Aorta (tissue), 5 donors: ENCODE results near the gene ANTXR1. TPM values are rescaled to one million over a fixed set of nuclear protein-coding genes. Genes with fewer than 3 reads are reported as not detected.

Source experiments
- ATAC-seq: fragments of 200-7000 bp; cut with Tn5 transposase; one replicate; pipeline ENCODE4 v1.9.1; 2022; ENCODE audit warnings: moderate library complexity; ENCODE audit not compliant: low FRiP score
- DNase-seq, 2 donors: peaks; one replicate each; pipeline ENCODE4 v3.0.0-alpha.2; 2020
- H3K27ac ChIP-seq, 2 donors: one replicate each; pipeline ENCODE4 v1.5.1; 2013; ENCODE audit warnings: low read length in 2 of 2, mild to moderate bottlenecking in 2 of 2, moderate library complexity in 2 of 2, control low read depth in 1 of 2, inconsistent platforms in 1 of 2, low read depth in 1 of 2
- H3K27me3 ChIP-seq, 2 donors: one replicate each; pipeline ENCODE4 v1.6.1; 2013; ENCODE audit warnings: control low read depth in 1 of 2, low read length in 1 of 2, mild to moderate bottlenecking in 1 of 2, moderate library complexity in 1 of 2; ENCODE audit not compliant: insufficient read depth in 2 of 2, control insufficient read depth in 1 of 2
- H3K36me3 ChIP-seq, 2 donors: one replicate each; pipeline ENCODE4 v1.6.1; 2013; ENCODE audit warnings: control low read depth in 1 of 2, low read length in 1 of 2, mild to moderate bottlenecking in 1 of 2; ENCODE audit not compliant: insufficient read depth in 2 of 2, control insufficient read depth in 1 of 2
- H3K4me1 ChIP-seq, 2 donors: one replicate each; pipeline ENCODE4 v1.6.1; 2013; ENCODE audit warnings: low read length in 2 of 2, control low read depth in 1 of 2, mild to moderate bottlenecking in 1 of 2, moderate library complexity in 1 of 2; ENCODE audit not compliant: insufficient read depth in 2 of 2, control insufficient read depth in 1 of 2
- H3K4me3 ChIP-seq, 2 donors: one replicate each; pipeline ENCODE4 v1.5.1; 2013; ENCODE audit warnings: low read length in 2 of 2, control low read depth in 1 of 2, mild to moderate bottlenecking in 1 of 2
- H3K9me3 ChIP-seq: one replicate; pipeline ENCODE4 v1.6.1; 2013; ENCODE audit warnings: mild to moderate bottlenecking, low read length; ENCODE audit not compliant: control insufficient read depth
- WGBS, 2 donors: extraction: QIAGEN DNeasy Blood & Tissue Kit; methylation state at CpG; one replicate each; pipeline ENCODE4 v1.1.7; 2013; 5-methylcytosine and 5-hydroxymethylcytosine counted together
- intact Hi-C, 2 donors: fragments of 100-400 bp; cut with DNase I; formaldehyde crosslinking; loops; one replicate each; pipeline versions ENCODE4 v1.14.2 to v1.15.0; 2022
- polyA plus RNA-seq, 2 donors: library from polyadenylated mRNA; stranded (reverse); fragments of 200-250 nt; gene quantifications; one replicate each; pipeline ENCODE4 v1.2.3, GENCODE V29; 2013
- total RNA-seq, 2 donors: library from RNA; stranded (reverse); fragmentation: NEBNext Ultra II Directional; extraction: Animal tissue kit (Norgen Biotek cat#: 25700); gene quantifications; one replicate each; pipeline ENCODE4 v1.2.1, GENCODE V29; 2021
- donor health status: healthy with polysubstance abuse.
- donor health status: Bipolar disorder and iron deficiency.
- donor health status: DM: no; HTN: no; CAD: no.
- donor health status: DM: no; HTN: no; CAD: no.
- donor health status: DM: yes; HTN: yes; CAD: no.

The ANTXR1 gene
- total and polyA plus RNA-seq, 4 donors = 136 to 358 (median 160) TPM

- WGBS, 2 donors = 36 to 39% methylated on average over 3 of the region's 3 CpGs
- Histone ChIP-seq H3K4me1 (peaks cover 3 to 5% of the 10 kb centered on the region in 2 donors), H3K27ac (peak overlapping the region in 1 of 2 donors; percentile 7), H3K4me3 (no peak overlapping the region), H3K36me3 (peaks cover 0 to 3% of the 10 kb centered on the region in 2 donors), H3K9me3 (no peaks in the 10 kb centered on the region), H3K27me3 (no peaks in the 10 kb centered on the region)
- DNase-seq (no peak), ATAC-seq (no peak)
- intact Hi-C loops = no loop called here
Measured at GRCh38 chr2:69134306-69134945, 121.4 kb downstream of the ANTXR1 start.

GRCh38 chr2:69138247-69138772, 125.3 kb downstream of the ANTXR1 start:
- Histone ChIP-seq H3K4me1 (peaks cover 7 to 11% of the 10 kb centered on the region in 2 donors), H3K9me3 (no peaks in the 10 kb centered on the region), H3K4me3 (no peak overlapping the region), H3K36me3 (peaks cover 0 to 4% of the 10 kb centered on the region in 2 donors), H3K27ac (peak overlapping the region; percentile 39 to 82), H3K27me3 (no peaks in the 10 kb centered on the region)
- WGBS, 2 donors = 3 to 4% methylated on average over 5 of the region's 5 CpGs
- DNase-seq (no peak), ATAC-seq (peak; percentile 54)
- intact Hi-C loops = no loop called here

- peaks cover 0 to 4% of the 10 kb centered on the region in 2 donors for H3K36me3 ChIP-seq
- no peak overlapping the region for H3K4me3 ChIP-seq
- H3K27ac ChIP-seq = peak overlapping the region in 1 of 2 donors; percentile 90
- no peaks in the 10 kb centered on the region for H3K27me3 ChIP-seq
- H3K9me3 ChIP-seq = no peaks in the 10 kb centered on the region
- intact Hi-C loops = no loop called here
- ATAC-seq (peak; percentile 85), DNase-seq (peak; percentile 86 to 90)
- peaks cover 7 to 14% of the 10 kb centered on the region in 2 donors for H3K4me1 ChIP-seq
- WGBS, 2 donors = 0 to 10% methylated on average over 1 of the region's 1 CpG
Measured at GRCh38 chr2:69138793-69139459, 125.9 kb downstream of the ANTXR1 start.

GRCh38 chr2:69139778-69140670, 127.0 kb downstream of the ANTXR1 start:
- WGBS, 2 donors = 63 to 74% methylated on average over 5 of the region's 5 CpGs

GRCh38 chr2:69141061-69141460, 128.1 kb downstream of the ANTXR1 start:
- 25 to 38% methylated on average over 1 of the region's 1 CpG for WGBS, 2 donors
- H3K4me1 ChIP-seq = peaks cover 3 to 14% of the 10 kb centered on the region in 2 donors
- H3K27ac ChIP-seq = peak overlapping the region in 1 of 2 donors; percentile 12
- H3K4me3 ChIP-seq = no peak overlapping the region
- peaks cover 2 to 4% of the 10 kb centered on the region in 2 donors for H3K36me3 ChIP-seq
- no peaks in the 10 kb centered on the region for H3K27me3 ChIP-seq
- ATAC-seq = no peak
- intact Hi-C loops = no loop called here
- peak in 1 of 2 donors; percentile 78 for DNase-seq
- no peaks in the 10 kb centered on the region for H3K9me3 ChIP-seq

More at GRCh38 chr2:69139778-69140670, 127.0 kb downstream of the ANTXR1 start:
- DNase-seq (no peak), ATAC-seq (no peak)
- peaks cover 3 to 14% of the 10 kb centered on the region in 2 donors for H3K4me1 ChIP-seq
- H3K27me3 ChIP-seq = no peaks in the 10 kb centered on the region
- H3K9me3 ChIP-seq = no peaks in the 10 kb centered on the region
- intact Hi-C loops = no loop called here
- peaks cover 0 to 4% of the 10 kb centered on the region in 2 donors for H3K36me3 ChIP-seq
- peak overlapping the region in 1 of 2 donors; percentile 51 for H3K27ac ChIP-seq
- H3K4me3 ChIP-seq = no peak overlapping the region

GRCh38 chr2:69143748-69144360, 130.9 kb downstream of the ANTXR1 start:
- H3K9me3 ChIP-seq = no peaks in the 10 kb centered on the region
- no peak overlapping the region for H3K4me3 ChIP-seq
- peaks cover 2 to 4% of the 10 kb centered on the region in 2 donors for H3K36me3 ChIP-seq
- no peaks in the 10 kb centered on the region for H3K27me3 ChIP-seq
- DNase-seq (no peak), ATAC-seq (peak; percentile 24)
- 13 to 16% methylated on average over 4 of the region's 4 CpGs for WGBS, 2 donors
- intact Hi-C loops = no loop called here
- peaks cover 3 to 14% of the 10 kb centered on the region in 2 donors for H3K4me1 ChIP-seq
- H3K27ac ChIP-seq = peak overlapping the region; percentile 52 to 96

GRCh38 chr2:69145204-69145603, 132.2 kb downstream of the ANTXR1 start:
- H3K4me1 ChIP-seq = peaks cover 0 to 11% of the 10 kb centered on the region in 2 donors
- ATAC-seq (no peak), DNase-seq (no peak)
- peak overlapping the region in 1 of 2 donors; percentile 45 for H3K27ac ChIP-seq
- peaks cover 0 to 2% of the 10 kb centered on the region in 2 donors for H3K36me3 ChIP-seq
- H3K9me3 ChIP-seq = no peaks in the 10 kb centered on the region
- H3K27me3 ChIP-seq = no peaks in the 10 kb centered on the region
- no peak overlapping the region for H3K4me3 ChIP-seq
- 76 to 77% methylated on average over 7 of the region's 7 CpGs for WGBS, 2 donors
- intact Hi-C loops = loop anchor here in 1 of 2 donors (5.0 kb wide), 1 partner anchor 162 kb away; no protein-coding TSS in a partner anchor
